Prostate gland (tissue), 2 donors: ENCODE data around the gene MS4A4A. TPM values are rescaled to one million over a fixed set of nuclear protein-coding genes. Genes with fewer than 3 reads are reported as not detected.

Source experiments
- DNase-seq: peaks from one replicate; pipeline ENCODE4 v3.0.0-alpha.2; 2019; ENCODE audit warnings: low spot score
- H3K27ac ChIP-seq, 2 donors: fragments of 200-600 bp; sonication (generic); 2 replicates each; pipeline ENCODE4 v1.5.1; 2017 to 2019
- H3K27me3 ChIP-seq: fragments of 200-600 bp; sonication (generic); replicated peaks from 2 replicates; pipeline ENCODE4 v1.5.1; 2019; ENCODE audit not compliant: insufficient read depth
- H3K36me3 ChIP-seq, 2 donors: fragments of 200-600 bp; sonication (generic); 1 replicate in 1 of 2; 2 replicates in 1 of 2; pipeline versions ENCODE4 v1.5.1 to v1.8.1; 2017 to 2019
- H3K4me1 ChIP-seq: fragments of 200-600 bp; sonication (generic); replicated peaks from 2 replicates; pipeline ENCODE4 v1.5.1; 2019
- H3K4me3 ChIP-seq, 2 donors: fragments of 200-600 bp; sonication (generic); 2 replicates each; pipeline ENCODE4 v1.5.1; 2017 to 2019
- H3K9me3 ChIP-seq: fragments of 200-600 bp; sonication (generic); 2 replicates; pipeline ENCODE4 v1.5.1; 2017
- CTCF ChIP-seq, 4 experiments: fragments of 200-600 bp in 2 of 4; fragments of 450-650 bp in 2 of 4; sonication (generic) in 2 of 4; IDR thresholded peaks; 1 replicate in 3 of 4; 2 replicates in 1 of 4; pipeline ENCODE4 v1.5.1; 2016 to 2019; ENCODE audit warnings: antibody characterized with exemption in 4 of 4, mild to moderate bottlenecking in 2 of 4, moderate library complexity in 2 of 4
- POLR2A ChIP-seq: fragments of 450-650 bp; IDR thresholded peaks from one replicate; pipeline ENCODE4 v1.6.1; 2016; ENCODE audit warnings: antibody characterized with exemption, mild to moderate bottlenecking
- POLR2AphosphoS5 ChIP-seq: sonication (generic); formaldehyde crosslinking; IDR thresholded peaks from one replicate; pipeline ENCODE4 v1.6.1; 2017; ENCODE audit warnings: antibody characterized with exemption
- WGBS: methylation state at CpG from one replicate; pipeline ENCODE4 v1.1.5; 2018; 5-methylcytosine and 5-hydroxymethylcytosine counted together
- intact Hi-C: fragments of 100-400 bp; cut with DNase I; formaldehyde crosslinking; loops from one replicate; pipeline ENCODE4 v1.14.2; 2022
- total RNA-seq, 2 donors: library from RNA; depleted of rRNA; stranded (reverse); fragments of >200 nt; gene quantifications; one replicate each; pipeline ENCODE4 v1.1.0, GENCODE V29; 2016

MS4A4A gene
- total RNA-seq, 2 donors from 2014 or later = 2.1 to 10.6 TPM

DNA sequence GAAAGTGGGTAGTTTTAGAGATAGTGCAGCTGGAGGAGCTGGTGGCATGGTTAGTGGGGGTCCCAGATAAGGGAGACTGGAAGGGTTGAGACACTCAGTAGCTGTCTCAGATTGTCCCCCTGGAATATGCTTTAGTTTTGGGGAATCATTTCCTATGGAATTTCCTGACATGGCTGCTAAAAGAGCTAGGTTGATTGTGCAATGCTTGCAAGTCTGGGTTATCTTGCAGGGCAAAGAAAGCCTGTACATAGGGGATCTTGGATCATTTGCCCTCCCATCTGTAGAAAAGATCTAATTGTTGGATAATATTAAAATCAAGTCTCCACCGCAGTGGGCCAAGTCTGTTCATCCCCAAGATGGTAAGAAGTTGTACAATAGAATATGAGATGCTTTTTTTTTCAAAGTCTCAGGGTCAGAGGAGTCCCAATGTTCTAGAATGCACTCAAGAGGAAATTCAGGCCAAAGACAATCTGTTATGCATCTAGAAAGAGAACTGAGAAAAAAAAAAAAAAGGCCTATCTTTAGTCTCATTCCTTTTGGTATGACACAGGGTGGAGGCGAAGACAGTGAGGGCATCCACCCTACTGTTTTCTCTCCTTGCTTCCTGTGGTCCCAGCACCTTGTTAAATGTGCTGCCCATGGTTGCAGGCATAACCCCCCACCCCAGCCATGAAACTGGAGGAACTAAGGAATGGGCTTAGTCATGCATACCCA is 66.8 kb downstream of the MS4A4A start:
- Histone ChIP-seq H3K4me3 (no peak overlapping the region), H3K4me1 (no peaks in the 10 kb centered on the region), H3K27ac (no peak overlapping the region), H3K27me3 (no peaks in the 10 kb centered on the region), H3K36me3 (no peaks in the 10 kb centered on the region), H3K9me3 (no peaks in the 10 kb centered on the region)
- TF ChIP-seq CTCF (IDR thresholded peaks at IDR 0.05) = no peak
- TF ChIP-seq POLR2AphosphoS5 = no peak
- no peak for TF ChIP-seq POLR2A
- intact Hi-C loops = no loop called here
- 95% methylated on average over 2 of the region's 2 CpGs for WGBS
- DNase-seq = no peak

GRCh38 chr11:60348116-60348515 is 67.7 kb downstream of the MS4A4A start:
- H3K27ac ChIP-seq = no peak overlapping the region
- no peak for TF ChIP-seq POLR2A
- no peak for TF ChIP-seq CTCF (IDR thresholded peaks at IDR 0.05)
- no peak for TF ChIP-seq POLR2AphosphoS5
- H3K4me1 ChIP-seq = no peaks in the 10 kb centered on the region
- no peaks in the 10 kb centered on the region for H3K27me3 ChIP-seq
- no peaks in the 10 kb centered on the region for H3K36me3 ChIP-seq
- intact Hi-C loops = no loop called here
- no peak overlapping the region for H3K4me3 ChIP-seq
- DNase-seq = no peak
- WGBS = 59% methylated on average over 2 of the region's 2 CpGs
- no peaks in the 10 kb centered on the region for H3K9me3 ChIP-seq

DNA sequence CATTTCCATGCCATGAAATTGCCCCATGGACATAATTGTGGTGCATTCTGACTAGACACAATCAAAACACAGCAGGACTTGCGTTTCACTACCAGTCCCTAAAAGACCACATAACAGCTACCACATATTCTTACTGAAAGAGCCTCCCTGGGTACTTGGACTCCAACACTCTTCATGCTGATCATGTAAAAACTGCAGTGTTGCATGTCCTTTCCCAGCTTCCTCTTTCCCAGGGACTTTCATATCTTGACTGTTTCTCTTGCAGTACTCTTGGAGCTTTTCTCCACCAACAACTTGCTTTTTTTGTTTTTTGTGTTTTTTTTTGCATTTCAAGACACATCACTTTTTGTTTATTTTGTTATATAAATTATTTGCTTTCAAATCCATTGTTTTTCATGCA is 69.5 kb downstream of the MS4A4A start:
- Histone ChIP-seq H3K27me3 (no peaks in the 10 kb centered on the region), H3K4me3 (no peak overlapping the region), H3K27ac (no peak overlapping the region), H3K9me3 (no peaks in the 10 kb centered on the region), H3K36me3 (no peaks in the 10 kb centered on the region), H3K4me1 (no peaks in the 10 kb centered on the region)
- 89% methylated on average over 1 of the region's 1 CpG for WGBS
- DNase-seq = no peak
- no peak for TF ChIP-seq POLR2A
- TF ChIP-seq CTCF (IDR thresholded peaks at IDR 0.05) = no peak
- no peak for TF ChIP-seq POLR2AphosphoS5
- intact Hi-C loops = no loop called here

GRCh38 chr11:60357771-60358170 is 77.3 kb downstream of the MS4A4A start:
- TF ChIP-seq POLR2A = no peak
- no peak for TF ChIP-seq POLR2AphosphoS5
- TF ChIP-seq CTCF (IDR thresholded peaks at IDR 0.05) = no peak

More at GRCh38 chr11:60357771-60358170, 77.3 kb downstream of the MS4A4A start:
- Histone ChIP-seq H3K9me3 (no peaks in the 10 kb centered on the region), H3K27me3 (no peaks in the 10 kb centered on the region), H3K4me1 (no peaks in the 10 kb centered on the region), H3K36me3 (no peaks in the 10 kb centered on the region), H3K27ac (no peak overlapping the region), H3K4me3 (no peak overlapping the region)
- intact Hi-C loops = no loop called here
- 37% methylated on average over 2 of the region's 2 CpGs for WGBS
- DNase-seq = no peak

Other genes starting within 250 kb of the MS4A4A start
- 10 to 100 TPM in 1 of 2 donors, not detected in 1; 16.0 TPM for gene OOSP2, start 240.3 kb upstream of the MS4A4A start, total RNA-seq
- not detected for gene MS4A3, start 224.0 kb upstream of the MS4A4A start, total RNA-seq
- gene MS4A2, start 192.0 kb upstream of the MS4A4A start, total RNA-seq = 1 to 10 TPM in 1 of 2 donors, not detected in 1; 2.0 TPM
- gene MS4A6A, start 97.6 kb upstream of the MS4A4A start, total RNA-seq = 10 to 100 TPM; 13.4 to 44.1 TPM
- gene MS4A4E, start 37.5 kb upstream of the MS4A4A start, total RNA-seq = 1 to 10 TPM in 1 of 2 donors, not detected in 1; 1.5 TPM
- 1 to 10 TPM in 1 of 2 donors, not detected in 1; 1.4 TPM for gene MS4A6E, start 46.6 kb downstream of the MS4A4A start, total RNA-seq
- 1 to 10 TPM; 3.7 to 7.6 TPM for gene MS4A7, start 97.9 kb downstream of the MS4A4A start, total RNA-seq
- 1 to 10 TPM in 1 of 2 donors, under 1 TPM in 1; 0.23 to 6.1 TPM for gene MS4A14, start 115.8 kb downstream of the MS4A4A start, total RNA-seq
- gene MS4A5, start 148.9 kb downstream of the MS4A4A start, total RNA-seq = 1 to 10 TPM in 1 of 2 donors, not detected in 1; 9.1 TPM
- not detected for gene MS4A1, start 175.2 kb downstream of the MS4A4A start, total RNA-seq
- not detected for gene MS4A12, start 212.1 kb downstream of the MS4A4A start, total RNA-seq
- gene MS4A13, start 234.7 kb downstream of the MS4A4A start, total RNA-seq = not detected